Activated CD4-positive, alpha-beta T cell treated with anti-CD3 and anti-CD28 coated beads, Interleukin-2, Interleukin-4, amounts not matched to agents 100 ng/mL and 50 ng/mL, durations not matched to agents 16 hours and 8 hours (primary cell): ENCODE data around the gene MARK3.
A peak's percentile ranks its signal among the peaks of the same experiment; 100 is the strongest.
"Not testable (repeated sequence)": the region's sequence is repeated elsewhere in the genome, so short reads cannot be mapped to it uniquely, and the experiment has no call there.

Experiments
- DNase-seq: peaks from one replicate; pipeline ENCODE4 v3.0.0-alpha.2; 2020; ENCODE audit warnings: low spot score

Gene MARK3

GRCh38 chr14:103491691-103492090, 106.5 kb downstream of the MARK3 start:
- DNase-seq, result no peak

GRCh38 chr14:103492156-103492925, 107.1 kb downstream of the MARK3 start:
- DNase-seq, result no peak

DNA sequence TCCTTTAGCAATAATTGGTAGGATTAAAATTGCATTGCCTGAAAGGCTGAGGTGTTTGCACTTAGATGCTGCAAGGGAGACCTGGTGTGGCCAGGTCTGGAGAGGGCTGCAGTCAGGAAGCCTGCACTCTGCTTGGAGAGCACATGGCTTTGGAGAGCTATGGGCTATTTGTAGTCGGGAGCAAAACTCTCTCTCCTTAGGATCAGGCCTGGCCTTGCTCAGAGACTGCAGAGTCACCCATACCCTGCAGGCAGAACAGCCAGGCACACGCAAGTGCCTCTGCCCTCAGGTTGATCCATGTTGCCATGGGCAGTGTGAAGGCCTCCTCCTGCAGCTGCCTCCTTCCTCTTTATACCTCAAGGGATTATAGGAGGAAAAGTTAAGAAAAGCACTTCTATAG, 110.6 kb downstream of the MARK3 start:
- no peak for DNase-seq

GRCh38 chr14:103496776-103497175, 111.6 kb downstream of the MARK3 start:
- no peak for DNase-seq

DNA sequence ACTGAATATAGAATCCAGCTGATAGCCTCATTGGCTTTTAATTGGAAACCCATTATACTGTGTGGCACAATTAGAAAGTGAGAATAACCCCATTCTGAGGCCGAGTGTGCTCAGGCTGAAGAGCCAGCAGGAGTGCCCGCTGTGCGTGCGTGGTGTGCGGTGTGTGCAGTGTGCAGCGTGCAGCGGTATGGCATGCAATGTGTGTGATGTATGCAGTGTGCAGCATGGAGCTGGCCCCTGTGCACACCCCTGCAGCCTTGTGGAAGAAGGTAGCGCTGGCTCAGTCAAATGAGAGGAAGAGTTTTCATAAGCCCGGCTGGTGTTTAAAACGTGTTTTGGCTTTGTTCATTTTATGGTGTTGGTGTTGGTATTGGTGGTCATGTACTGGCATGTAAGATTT, 114.5 kb downstream of the MARK3 start:
- no peak for DNase-seq

DNA sequence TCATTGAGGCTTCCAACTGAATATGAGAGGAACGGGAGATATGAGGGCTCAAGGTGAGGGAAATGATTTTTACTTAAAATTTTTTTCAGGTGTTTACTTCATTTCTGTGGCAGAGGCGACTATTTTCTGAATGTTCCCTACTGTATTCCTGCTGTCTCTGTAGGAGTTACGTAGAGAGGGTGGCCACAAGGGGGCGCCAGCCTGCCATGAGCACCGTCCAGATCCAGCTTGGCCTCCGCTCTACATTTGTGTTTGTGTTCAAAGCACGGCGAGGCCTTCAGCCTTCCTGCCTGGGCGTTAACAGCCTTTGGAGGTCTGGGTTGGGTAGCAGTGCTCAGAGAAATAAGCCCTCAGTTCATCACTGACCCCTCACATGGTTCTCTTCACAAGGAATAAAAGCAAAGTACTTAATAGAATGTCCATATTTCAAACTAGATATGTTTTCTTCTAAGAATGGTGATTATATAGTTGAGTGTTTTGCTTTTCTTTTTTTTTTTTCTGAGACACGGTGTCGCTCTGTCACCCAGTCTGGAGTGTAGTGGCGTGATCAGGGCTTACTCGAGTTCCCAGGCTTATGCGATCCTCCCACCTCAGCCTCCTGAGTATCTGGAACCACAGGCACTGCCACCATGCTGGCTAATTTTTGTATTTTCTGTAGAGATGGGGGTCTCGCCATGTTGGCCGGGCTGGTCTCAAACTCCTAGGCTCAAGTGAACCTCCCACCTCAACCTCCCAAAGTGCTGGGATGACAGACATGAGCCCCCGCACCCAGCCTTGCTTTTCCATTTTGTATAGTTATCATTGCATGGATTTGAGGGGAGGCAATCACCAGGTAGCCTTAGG, 115.2 kb downstream of the MARK3 start:
- peak; percentile 77 for DNase-seq

- no peak for DNase-seq
Measured at GRCh38 chr14:103501041-103501870, 116.0 kb downstream of the MARK3 start.

DNA sequence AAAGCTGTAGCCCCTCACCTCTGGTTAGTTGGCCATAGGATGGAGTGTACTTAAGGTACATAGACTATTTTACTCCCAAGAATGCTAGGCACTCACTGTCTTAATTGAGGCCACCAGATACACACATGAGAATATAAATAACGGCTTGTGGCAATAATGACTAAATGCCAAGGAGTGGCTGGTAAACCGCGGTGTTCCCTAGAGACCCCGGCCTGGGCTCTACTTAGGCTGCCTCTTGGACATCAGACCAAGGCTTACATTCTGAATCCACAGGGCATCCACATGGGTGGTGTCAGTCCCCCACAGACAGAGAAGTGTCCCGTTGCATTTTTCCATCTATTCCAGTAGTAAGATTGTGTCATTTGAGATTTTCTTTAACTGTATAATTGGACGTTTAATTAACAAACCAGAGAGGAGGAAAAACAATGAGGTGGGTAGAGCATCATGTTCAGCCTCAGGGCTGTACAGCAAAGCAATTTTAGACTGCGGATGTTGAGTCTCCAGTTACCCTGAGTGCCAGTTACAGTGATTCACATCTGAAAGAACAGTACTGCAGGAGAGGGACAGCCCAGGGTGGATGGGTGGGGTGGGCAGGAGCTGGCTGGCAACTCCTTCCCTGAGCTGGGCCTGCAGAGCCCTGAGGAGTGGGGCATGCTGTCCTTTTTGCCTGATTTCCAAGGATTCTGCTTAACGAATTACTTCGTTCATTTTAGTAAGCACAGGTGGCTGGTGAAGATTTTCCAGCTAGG, 116.9 kb downstream of the MARK3 start:
- DNase-seq, result no peak

DNA sequence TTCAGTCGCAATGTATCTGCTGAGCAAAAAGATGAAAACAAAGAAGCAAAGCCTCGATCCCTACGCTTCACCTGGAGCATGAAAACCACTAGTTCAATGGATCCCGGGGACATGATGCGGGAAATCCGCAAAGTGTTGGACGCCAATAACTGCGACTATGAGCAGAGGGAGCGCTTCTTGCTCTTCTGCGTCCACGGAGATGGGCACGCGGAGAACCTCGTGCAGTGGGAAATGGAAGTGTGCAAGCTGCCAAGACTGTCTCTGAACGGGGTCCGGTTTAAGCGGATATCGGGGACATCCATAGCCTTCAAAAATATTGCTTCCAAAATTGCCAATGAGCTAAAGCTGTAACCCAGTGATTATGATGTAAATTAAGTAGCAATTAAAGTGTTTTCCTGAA, 117.7 kb downstream of the MARK3 start:
- no peak for DNase-seq

- no peak for DNase-seq
Measured at GRCh38 chr14:103503296-103503695, 118.1 kb downstream of the MARK3 start.

GRCh38 chr14:103504991-103505565, 119.9 kb downstream of the MARK3 start:
- no peak for DNase-seq

DNA sequence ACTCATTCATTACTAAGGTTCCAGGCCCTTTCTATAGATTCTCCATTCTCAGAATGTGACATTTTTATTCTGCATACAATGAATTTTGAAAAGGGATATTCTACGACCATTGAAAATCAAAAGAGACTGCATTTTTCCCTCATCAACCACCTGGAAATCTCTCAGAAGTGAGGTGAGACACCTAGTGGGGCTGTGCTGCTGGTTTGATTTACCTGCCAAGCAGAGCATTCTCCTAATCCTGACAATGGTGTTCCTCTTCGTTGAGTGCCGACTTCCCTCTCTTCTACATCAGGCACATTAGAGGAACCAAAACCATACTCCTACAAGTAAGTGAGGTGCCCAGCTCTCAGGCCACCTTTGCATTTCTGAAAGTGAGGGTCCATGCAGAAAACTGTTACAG, 122.5 kb downstream of the MARK3 start:
- DNase-seq, result no peak

- no peak for DNase-seq
Measured at GRCh38 chr14:103508521-103509329, 123.5 kb downstream of the MARK3 start.

- no peak for DNase-seq
Measured at GRCh38 chr14:103509864-103510723, 124.9 kb downstream of the MARK3 start.

- DNase-seq, result no peak
Measured at GRCh38 chr14:103510724-103511693, 125.8 kb downstream of the MARK3 start.

DNA sequence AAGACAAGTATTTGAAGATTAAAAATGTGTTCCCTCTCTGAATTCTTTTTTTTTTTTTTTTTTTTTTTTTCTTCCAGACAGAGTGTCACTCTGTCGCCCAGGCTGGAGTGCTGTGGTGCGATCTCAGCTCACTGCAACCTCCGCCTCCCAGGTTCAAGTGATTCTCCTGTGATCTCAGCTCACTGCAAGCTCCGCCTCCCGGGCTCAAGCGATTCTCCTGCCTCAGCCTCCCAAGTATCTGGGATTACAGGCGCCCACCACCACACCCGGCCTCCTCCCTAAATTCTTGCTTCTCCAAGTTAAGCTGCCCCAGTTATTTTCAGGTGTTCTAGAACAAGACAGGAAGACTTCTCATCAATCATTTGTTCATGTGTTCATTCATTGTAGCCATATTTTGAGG, 127.0 kb downstream of the MARK3 start:
- DNase-seq, result not testable (repeated sequence)

DNA sequence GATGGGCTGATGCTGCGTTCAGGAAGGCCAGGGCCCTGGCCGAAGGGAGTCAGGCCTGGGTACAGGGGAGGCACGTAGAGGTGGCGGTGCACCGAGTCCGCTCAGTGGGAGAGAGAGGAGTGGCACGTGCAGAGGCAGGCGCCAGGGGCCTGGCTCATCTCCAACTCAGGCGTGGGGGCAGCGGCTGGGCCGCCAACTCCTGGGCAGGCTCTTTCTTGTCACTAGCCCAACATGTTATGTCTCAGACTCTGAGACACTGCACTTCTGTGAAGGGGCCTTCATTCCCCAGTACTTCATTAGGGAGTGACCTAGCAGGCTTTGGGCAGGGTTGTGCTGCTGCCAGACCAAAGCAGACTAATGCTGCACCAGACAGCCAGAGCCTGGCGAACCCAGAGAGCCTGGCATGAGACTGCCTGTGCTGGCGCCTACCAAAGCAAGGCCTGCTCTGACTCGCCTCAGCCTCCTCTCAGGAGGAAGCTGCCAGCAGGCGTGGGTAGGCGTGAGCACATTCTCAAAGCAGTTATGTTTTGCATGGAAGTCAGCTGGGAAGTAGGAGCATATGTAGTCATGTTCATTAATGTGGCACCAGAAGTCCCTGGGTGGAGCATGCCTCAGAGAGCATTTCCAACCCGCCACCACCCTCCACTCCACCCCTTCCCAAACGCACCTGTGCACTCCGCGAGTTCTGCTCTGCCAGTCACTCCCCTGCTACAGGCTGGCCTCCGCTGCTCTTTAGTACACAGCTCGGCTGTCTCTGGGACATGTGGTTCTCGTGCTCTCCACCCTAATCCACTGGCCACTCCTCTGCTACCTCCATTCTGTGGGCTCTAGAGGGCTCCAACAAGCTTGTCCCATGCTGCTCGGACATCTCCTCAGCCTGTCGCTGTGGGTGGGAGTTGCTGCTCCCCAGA, 127.7 kb downstream of the MARK3 start:
- no peak for DNase-seq
